Glutamatergic neuron (in vitro differentiated cells): ENCODE results near the gene GALNT7. TPM values are rescaled to one million over a fixed set of nuclear protein-coding genes. Genes with fewer than 3 reads are reported as not detected.

Source experiments
- DNase-seq: peaks from one replicate; pipeline ENCODE4 v3.0.0; 2022
- H3K27ac Mint-ChIP-seq: one replicate; pipeline ENCODE4 v1.8.0; 2020; ENCODE audit warnings: mild to moderate bottlenecking, mixed read lengths, inconsistent platforms; ENCODE audit not compliant: unreplicated experiment
- H3K27me3 Mint-ChIP-seq: one replicate; pipeline ENCODE4 v1.8.0; 2020; ENCODE audit warnings: mild to moderate bottlenecking, moderate library complexity, mixed read lengths, inconsistent platforms; ENCODE audit not compliant: unreplicated experiment
- H3K36me3 Mint-ChIP-seq: one replicate; pipeline ENCODE4 v1.8.0; 2020; ENCODE audit warnings: mild to moderate bottlenecking, mixed read lengths, inconsistent platforms; ENCODE audit not compliant: unreplicated experiment
- H3K4me1 Mint-ChIP-seq: one replicate; pipeline ENCODE4 v1.8.0; 2020; ENCODE audit warnings: mild to moderate bottlenecking, low read depth, mixed read lengths, inconsistent platforms; ENCODE audit not compliant: unreplicated experiment
- H3K4me3 Mint-ChIP-seq: one replicate; pipeline ENCODE4 v1.8.0; 2020; ENCODE audit warnings: mild to moderate bottlenecking, mixed read lengths, inconsistent platforms; ENCODE audit not compliant: unreplicated experiment
- H3K9me3 Mint-ChIP-seq: one replicate; pipeline ENCODE4 v1.8.0; 2020; ENCODE audit warnings: mild to moderate bottlenecking, moderate library complexity, mixed read lengths, inconsistent platforms; ENCODE audit not compliant: unreplicated experiment
- CTCF ChIP-seq: fragments of 200-600 bp; sonication (generic); IDR thresholded peaks from one replicate; pipeline ENCODE4 v1.5.0; 2021; ENCODE audit not compliant: partially characterized antibody, unreplicated experiment
- total RNA-seq: library from RNA; stranded (reverse); fragmentation: NEBNext Ultra II Directional; extraction: Animal tissue kit (Norgen Biotek cat#: 25700); gene quantifications from one replicate; pipeline ENCODE4 v1.2.1, GENCODE V29; 2021; ENCODE audit not compliant: unreplicated experiment

The GALNT7 gene
- total RNA-seq, 1 donor from 2014 or later: 17.9 TPM

GRCh38 chr4:173152104-173152503 lies 16.5 kb upstream of the GALNT7 start:
- Mint-ChIP-seq H3K4me1 (no peaks in the 10 kb centered on the region), H3K4me3 (no peak overlapping the region), H3K9me3 (no peaks in the 10 kb centered on the region), H3K36me3 (no peaks in the 10 kb centered on the region), H3K27ac (no peak overlapping the region), H3K27me3 (peaks cover 2% of the 10 kb centered on the region)
- no peak for DNase-seq
- no peak for TF ChIP-seq CTCF

GRCh38 chr4:173153445-173153844 lies 15.2 kb upstream of the GALNT7 start:
- H3K36me3 Mint-ChIP-seq: no peaks in the 10 kb centered on the region
- peaks cover 2% of the 10 kb centered on the region for H3K27me3 Mint-ChIP-seq
- no peak overlapping the region for H3K27ac Mint-ChIP-seq
- no peak for DNase-seq
- H3K4me3 Mint-ChIP-seq: no peak overlapping the region
- TF ChIP-seq CTCF: no peak
- no peaks in the 10 kb centered on the region for H3K9me3 Mint-ChIP-seq
- H3K4me1 Mint-ChIP-seq: no peaks in the 10 kb centered on the region

- Mint-ChIP-seq H3K27me3 (peaks cover 2% of the 10 kb centered on the region), H3K36me3 (no peaks in the 10 kb centered on the region), H3K27ac (no peak overlapping the region), H3K4me1 (no peaks in the 10 kb centered on the region), H3K4me3 (no peak overlapping the region), H3K9me3 (no peaks in the 10 kb centered on the region)
- DNase-seq: no peak
- TF ChIP-seq CTCF: no peak
Measured at GRCh38 chr4:173159791-173160190, 8.8 kb upstream of the GALNT7 start.

GRCh38 chr4:173160871-173161270 lies 7.7 kb upstream of the GALNT7 start:
- no peaks in the 10 kb centered on the region for H3K4me1 Mint-ChIP-seq
- peaks cover 2% of the 10 kb centered on the region for H3K9me3 Mint-ChIP-seq
- no peak for DNase-seq
- no peak for TF ChIP-seq CTCF
- H3K27ac Mint-ChIP-seq: no peak overlapping the region
- H3K36me3 Mint-ChIP-seq: no peaks in the 10 kb centered on the region
- H3K4me3 Mint-ChIP-seq: no peak overlapping the region
- peaks cover 2% of the 10 kb centered on the region for H3K27me3 Mint-ChIP-seq

GRCh38 chr4:173161311-173161710 lies 7.3 kb upstream of the GALNT7 start:
- H3K27me3 Mint-ChIP-seq: peaks cover 2% of the 10 kb centered on the region
- H3K36me3 Mint-ChIP-seq: no peaks in the 10 kb centered on the region
- no peaks in the 10 kb centered on the region for H3K4me1 Mint-ChIP-seq
- H3K27ac Mint-ChIP-seq: no peak overlapping the region
- no peak for DNase-seq
- H3K9me3 Mint-ChIP-seq: peaks cover 2% of the 10 kb centered on the region
- no peak for TF ChIP-seq CTCF
- no peak overlapping the region for H3K4me3 Mint-ChIP-seq
